Left hindlimb (tissue), 1 donor: ENCODE data around the gene SLC2A4.

ENCODE experiments used
- DNase-seq: peaks from one replicate; pipeline ENCODE4 v3.0.0-alpha.2; 2018

SLC2A4 gene

DNA sequence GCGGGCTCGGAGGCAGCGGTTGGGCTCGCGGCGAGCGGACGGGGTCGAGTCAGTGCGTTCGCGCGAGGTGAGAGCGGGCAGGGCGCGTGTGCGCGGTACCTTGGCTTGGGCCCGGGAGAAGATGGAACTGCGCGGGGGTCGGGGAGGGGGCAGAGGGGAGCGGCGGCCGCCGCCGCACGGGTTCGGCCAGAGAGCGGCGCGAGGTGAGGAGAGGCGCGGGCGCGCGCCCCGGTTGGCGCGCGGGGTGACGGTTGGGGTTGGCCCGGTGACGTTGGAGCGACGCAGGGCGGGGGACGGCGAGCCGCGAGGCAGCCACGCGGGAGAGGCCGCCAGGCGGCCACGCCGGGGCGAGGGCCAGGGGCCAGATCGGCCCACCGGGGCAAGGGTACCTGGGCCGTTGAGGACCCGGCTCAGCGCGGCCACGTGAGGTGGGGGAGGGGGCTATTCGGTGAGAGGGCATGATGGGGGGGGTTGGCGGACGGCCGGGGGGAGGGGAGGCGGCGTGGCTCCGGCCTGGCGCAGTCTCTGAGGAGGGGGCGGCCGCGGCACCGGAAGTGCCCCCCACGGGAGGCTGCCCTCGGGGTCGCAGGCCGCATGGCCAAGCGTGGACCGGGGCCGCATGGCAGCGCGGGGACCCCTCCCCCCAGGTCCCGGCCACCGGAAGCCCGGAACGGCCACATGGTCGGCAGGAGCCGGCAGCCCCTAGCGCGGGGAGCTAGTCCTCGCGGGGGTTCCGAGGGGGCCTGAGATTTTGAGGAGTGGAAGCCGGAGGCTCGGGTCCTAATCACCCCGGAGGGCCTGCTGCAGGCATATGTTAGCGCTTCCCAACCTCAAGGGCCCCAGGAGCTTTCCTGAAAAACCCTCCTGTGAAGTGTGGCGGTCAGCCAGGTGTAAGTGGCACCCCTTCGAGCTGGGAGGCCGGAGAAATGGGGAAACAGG lies 26.4 kb downstream of the SLC2A4 start:
- no peak for DNase-seq

DNA sequence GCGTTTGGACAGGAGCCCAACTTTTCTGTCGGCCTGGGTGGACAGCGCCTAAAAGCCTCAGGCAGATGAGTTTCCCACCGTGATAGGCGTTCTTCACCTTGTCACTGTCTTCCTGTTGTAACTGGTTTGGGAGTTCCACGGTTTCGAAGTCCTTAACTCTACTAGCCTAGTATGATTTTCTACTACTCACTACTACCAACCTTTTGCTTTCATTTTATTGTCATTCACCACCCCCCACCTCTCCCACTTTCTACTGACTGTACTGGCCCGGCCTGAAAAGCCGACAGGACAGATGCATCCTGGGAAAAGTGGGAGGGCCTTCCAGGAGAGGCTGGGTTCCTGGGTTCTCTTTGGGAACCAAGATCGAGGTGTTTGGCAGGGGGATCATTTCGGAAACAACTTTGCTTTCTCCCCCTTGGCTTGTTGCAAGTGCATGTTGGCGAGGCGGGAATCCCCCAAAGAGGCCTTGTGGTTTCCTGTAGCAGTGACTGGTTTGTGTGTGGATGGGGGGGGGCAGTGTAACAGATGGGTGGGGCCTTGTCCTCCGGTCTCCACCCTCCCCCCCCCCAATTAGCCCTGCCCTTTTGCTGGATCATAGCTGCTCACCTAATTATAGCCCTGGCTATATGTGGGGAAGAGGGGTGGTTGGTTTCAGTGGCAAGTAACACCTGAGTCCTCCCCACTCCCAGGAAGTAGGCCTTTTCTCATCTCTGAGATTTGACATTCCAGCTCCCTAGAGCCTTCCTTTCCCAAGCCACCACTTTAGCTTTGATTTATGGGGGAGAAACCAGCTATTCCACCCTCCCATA lies 27.3 kb downstream of the SLC2A4 start:
- peak; percentile 80 for DNase-seq

DNA sequence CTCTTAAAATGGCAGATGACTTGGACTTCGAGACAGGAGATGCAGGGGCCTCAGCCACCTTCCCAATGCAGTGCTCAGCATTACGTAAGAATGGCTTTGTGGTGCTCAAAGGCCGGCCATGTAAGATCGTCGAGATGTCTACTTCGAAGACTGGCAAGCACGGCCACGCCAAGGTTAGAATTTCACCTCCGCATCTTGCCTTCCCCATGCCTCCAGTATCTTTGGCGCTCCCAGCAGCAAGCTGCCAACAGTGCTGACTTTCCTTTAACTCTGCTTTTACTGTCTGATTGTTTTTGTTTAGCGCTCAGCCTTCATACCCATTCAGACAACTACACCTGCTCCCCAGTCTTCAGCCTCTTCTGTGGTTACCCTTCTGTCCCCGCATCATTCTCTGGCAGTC lies 28.1 kb downstream of the SLC2A4 start:
- DNase-seq, result no peak

GRCh38 chr17:7311110-7311705 lies 29.7 kb downstream of the SLC2A4 start:
- no peak for DNase-seq

DNA sequence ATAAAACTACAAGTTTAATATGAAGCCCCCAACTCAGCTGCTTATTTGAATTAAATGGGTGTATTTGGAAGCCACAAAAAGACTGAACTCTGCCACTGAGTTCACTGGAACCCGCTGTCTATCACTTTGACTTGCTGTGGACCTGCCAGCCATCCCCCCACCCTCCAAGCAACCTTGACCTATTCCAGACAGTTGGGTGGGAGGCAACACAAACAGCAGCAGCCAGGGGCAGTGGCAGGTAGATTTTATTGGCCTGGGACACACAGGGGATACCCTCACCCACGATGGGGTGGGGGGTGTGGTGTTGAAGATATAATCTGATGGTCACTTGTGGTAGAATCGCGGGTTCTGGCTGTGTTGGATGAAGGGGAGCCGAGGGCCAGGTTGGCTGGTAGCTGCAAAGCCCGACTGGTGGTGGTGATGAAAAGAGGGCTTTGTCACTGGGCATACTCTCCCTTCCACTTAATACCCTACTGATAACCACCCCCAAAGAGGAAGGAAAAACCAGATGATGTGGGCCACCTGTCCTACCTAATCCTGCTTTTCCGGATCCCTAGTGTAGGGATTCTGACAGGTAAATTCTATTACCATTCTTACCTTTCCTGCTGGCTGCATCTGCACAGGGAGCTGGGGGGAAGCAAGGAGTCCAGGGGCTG lies 31.0 kb downstream of the SLC2A4 start:
- DNase-seq, result no peak

DNA sequence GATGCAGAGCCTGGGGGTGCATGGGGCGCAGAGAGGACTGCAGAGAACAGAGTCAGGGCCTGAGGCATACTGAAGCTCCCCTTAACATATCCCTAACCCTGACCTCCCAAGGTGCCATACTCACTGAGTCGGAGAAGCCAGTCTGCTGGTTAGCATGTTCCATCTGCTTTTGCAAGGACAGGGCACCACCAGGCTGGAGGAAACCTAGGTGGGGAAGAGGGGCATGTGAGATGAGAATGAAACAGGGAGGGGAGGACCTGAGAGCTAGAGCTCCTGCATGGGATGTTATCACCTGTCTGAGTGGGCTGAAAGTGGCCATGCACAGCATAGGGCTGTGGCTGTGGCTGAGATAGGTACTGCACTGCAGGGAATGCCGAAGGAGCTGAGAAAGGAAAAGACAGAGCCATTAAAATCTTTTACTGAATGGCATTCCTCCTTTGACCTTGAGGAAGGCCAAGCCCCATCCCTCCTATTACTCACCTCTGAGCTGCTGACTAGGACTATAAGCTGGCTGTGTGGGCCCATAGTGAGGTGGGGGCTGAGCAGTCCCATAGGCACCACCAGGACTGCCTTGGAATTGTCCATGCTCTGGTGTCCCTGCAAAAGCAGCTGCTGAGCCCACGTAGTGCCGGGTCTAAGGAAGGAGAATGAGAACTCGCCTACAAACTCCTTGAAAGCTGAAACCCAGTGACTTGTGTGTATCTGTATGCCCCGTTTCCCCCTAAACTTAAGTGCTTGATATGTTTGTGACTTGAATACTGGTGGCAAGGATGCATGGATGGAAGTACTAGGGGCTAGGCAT lies 31.8 kb downstream of the SLC2A4 start:
- no peak for DNase-seq

DNA sequence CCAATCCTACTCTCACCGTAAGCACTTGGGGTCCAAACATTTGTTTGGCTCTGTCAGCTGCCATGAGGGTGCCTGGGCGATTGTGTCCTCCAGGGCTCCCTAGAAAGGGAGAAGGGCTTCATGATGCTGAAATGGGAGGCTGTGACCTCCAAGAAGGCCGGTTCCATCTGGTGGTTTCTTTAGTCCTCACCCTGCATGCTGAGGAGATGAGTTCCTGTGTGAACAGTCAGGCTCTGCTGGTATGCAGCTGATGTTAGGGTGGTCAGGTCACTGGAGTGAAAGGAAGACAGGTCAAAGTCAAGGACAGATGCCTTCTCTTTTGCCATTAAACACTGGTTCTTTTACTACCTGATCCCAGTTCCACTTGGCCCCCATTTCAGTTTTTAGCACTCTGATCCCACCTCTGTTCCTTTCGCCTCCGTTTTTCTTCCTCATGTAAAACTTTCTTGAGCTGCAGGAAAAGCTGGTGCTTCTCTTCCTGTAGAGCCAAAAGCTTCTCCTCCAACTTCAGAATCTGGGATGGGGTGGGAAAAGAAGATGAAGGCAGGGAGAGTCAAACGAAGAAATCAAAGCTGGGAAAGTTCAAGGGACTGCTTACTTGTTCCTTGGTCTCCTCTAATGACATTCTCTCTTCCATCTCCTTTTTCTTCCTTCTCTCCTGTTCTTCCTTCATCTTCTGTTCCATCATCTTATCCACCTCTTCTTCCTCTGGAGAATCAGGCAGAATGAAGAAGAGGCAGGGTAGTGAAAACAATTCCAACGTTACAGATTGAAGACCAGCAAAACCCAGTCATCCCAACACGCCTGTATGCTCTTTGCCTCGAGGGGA lies 32.6 kb downstream of the SLC2A4 start:
- DNase-seq, result no peak

DNA sequence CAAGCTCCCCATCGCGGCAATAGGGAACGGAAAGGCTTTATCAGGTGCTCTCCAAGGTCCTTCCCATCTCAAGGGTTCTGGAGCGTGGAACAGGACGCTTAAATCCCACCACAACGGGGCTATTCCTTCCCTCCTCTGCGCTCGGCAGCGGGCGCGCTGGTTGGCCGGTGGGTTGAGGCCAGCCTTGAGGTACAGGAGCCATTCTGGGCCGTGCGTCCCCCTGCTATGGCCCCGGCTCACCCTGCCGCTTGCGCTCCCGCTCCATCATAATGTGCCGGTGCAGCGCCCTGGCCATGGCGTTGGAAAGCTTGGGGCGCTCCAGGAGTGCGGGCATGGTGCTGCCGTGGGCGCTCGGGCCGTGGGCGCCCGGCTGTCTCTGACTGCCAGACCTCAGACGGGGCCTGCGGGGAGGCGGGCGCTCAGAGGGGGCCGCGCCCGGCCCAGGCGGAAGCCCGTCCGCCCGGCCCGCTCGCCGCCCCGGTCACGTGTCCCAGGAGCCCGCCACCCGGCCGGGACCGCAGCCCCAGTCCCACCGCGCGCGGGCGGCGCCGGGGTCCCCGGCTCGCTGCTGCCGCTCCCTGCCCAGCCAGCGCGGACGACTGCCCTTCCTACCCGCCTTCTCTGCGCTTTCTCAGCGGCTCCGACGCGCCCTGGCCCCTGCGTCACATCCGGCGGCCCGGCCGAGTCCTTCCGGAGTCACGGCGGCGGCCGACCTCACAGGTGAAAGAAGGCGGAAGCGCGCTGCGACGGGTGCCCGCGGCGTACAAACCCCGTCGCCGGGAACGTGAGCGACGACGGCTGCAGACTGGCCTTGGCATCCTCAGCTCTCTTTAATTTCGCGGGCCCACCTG lies 33.4 kb downstream of the SLC2A4 start, which contains the start of gene GPS2:
TSS of gene GPS2 (minus strand) at position 642 of the 851 bp plus-strand sequence. CDS start at position 334, 308 bp downstream.
- peak; percentile 91 for DNase-seq

- DNase-seq, result no peak
Observed at GRCh38 chr17:7315570-7316235, 34.2 kb downstream of the SLC2A4 start.

DNA sequence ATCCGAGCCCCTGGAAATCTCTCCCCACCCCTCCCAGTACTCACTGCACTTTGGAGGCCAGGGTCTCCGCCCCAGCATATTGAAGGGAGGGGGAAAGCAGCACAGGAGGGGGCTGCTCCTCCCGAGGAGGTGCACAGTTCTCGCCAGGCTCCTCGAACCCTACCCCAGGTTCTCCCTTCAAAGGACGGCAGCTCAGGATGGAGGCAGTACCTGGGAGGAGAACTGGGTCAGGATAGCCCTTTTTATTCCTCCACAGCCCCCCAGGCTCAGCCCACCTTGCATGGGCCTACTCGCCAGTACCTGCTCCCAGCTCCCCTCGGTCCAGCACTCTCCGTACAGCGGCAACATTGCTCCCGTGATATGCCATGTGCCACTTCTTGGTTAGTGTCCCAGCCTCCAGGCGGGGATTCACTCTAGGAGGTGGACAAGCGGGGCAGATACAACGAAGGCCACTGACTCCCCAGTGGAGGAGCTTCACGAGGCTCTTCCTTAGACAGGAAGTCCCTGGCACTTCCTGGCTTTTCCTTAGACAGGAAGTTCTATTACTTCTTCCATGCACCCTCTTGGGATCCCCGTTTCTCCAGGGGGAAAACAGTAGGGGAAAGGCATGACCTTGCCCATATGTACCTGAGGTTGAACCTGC lies 35.8 kb downstream of the SLC2A4 start:
- DNase-seq, result no peak

GRCh38 chr17:7318121-7318860 lies 36.8 kb downstream of the SLC2A4 start:
- DNase-seq, result no peak

- DNase-seq, result no peak
Observed at GRCh38 chr17:7321466-7321865, 39.9 kb downstream of the SLC2A4 start.

DNA sequence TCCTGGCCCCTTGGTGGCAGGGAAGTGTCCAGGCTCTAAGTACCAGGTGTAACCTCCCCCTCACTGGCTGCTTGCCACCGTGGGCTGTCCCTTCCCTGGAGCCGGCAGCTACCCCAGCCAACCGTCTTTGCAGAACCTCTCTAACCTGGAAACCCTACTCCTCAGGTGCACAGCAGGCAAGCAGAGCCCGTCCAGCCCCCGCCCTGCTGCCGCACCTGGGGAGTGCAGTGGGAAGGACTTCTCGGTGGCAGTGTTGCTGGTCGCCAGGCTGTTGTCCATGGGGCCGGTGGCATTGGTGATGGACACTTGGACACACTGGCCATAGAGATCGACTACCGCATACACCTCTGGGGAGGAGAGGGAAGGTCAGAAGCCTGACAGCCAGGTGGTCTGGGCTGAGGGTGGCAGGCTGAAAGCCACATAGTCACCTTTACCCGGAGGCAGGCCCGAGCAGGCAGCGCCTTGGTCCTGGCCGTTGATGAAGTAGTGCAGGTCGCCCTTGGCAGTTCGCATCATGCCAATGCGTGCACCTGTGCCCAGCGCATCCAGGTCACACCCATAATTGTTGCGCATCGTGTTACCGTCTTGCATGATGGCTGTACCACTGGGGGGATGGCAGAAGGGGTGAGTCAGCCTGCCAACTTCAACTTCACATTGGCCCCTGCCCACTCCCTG lies 41.1 kb downstream of the SLC2A4 start:
- no peak for DNase-seq

GRCh38 chr17:7323731-7324437 lies 42.4 kb downstream of the SLC2A4 start:
- no peak for DNase-seq

GRCh38 chr17:7324438-7324779 lies 42.9 kb downstream of the SLC2A4 start:
- no peak for DNase-seq

- no peak for DNase-seq
Observed at GRCh38 chr17:7325031-7325528, 43.6 kb downstream of the SLC2A4 start.

DNA sequence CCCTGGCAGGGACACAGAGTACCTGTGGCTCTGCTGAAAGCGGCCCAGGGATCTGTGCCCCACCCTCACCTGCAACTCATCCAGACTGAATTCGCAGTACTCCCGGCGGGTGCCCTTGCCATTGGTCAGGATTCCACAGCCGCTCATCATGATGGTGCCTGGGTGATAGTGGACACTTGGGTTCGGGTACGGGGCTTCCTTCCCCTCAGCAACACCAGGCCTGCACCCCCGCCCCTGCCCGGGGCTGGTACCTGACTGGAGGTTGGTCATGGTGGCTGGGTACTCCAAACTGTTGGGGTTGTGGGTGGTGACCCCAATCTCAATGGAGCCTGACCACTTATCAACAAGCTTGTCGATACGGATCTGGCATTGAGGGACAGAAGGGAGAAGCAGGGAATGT lies 44.7 kb downstream of the SLC2A4 start:
- DNase-seq, result no peak
